NCI-H1694 treated with DMSO at 0.1 percent for 48 hours (cell line): ENCODE measurements around the gene COQ4.
"Not testable (repeated sequence)": the region's sequence is repeated elsewhere in the genome, so short reads cannot be mapped to it uniquely, and the experiment has no call there.

Source experiments
- DNase-seq: peaks from one replicate; lab custom pipeline; 2025; lab: John Stamatoyannopoulos, UW

Gene COQ4

GRCh38 chr9:128322404-128323211 is at the start of gene COQ4, which contains the start of gene TRUB2:
Gene COQ4, plus strand, starts transcription at chr9:128322839. Its CDS starts 20 bp downstream, at chr9:128322859.
Gene TRUB2, minus strand, starts transcription at chr9:128322447. Its CDS starts 39 bp downstream, at chr9:128322408.
- peak; percentile 89 for DNase-seq

- DNase-seq: no peak
Observed at GRCh38 chr9:128274245-128274644, 48.4 kb upstream of the COQ4 start.

GRCh38 chr9:128275198-128276007 is 47.2 kb upstream of the COQ4 start, which contains the start of gene GOLGA2:
Gene GOLGA2, minus strand, starts transcription at chr9:128276007. Its CDS starts 31 bp downstream, at chr9:128275976.
- DNase-seq: no peak

- DNase-seq: peak; percentile 97
Observed at GRCh38 chr9:128276008-128276573, 46.5 kb upstream of the COQ4 start, which contains the start of gene SWI5. Gene SWI5, plus strand, starts transcription at chr9:128276276.

- no peak for DNase-seq
Observed at GRCh38 chr9:128276574-128277270, 45.9 kb upstream of the COQ4 start.

- not testable (repeated sequence) for DNase-seq
Observed at GRCh38 chr9:128279088-128280073, 43.3 kb upstream of the COQ4 start.

- no peak for DNase-seq
Observed at GRCh38 chr9:128280084-128280622, 42.5 kb upstream of the COQ4 start.

GRCh38 chr9:128282500-128282899 is 40.1 kb upstream of the COQ4 start:
- DNase-seq: no peak

- no peak for DNase-seq
Observed at GRCh38 chr9:128285033-128285784, 37.4 kb upstream of the COQ4 start.

GRCh38 chr9:128286440-128286839 is 36.2 kb upstream of the COQ4 start:
- no peak for DNase-seq

- no peak for DNase-seq
Observed at GRCh38 chr9:128288273-128289004, 34.2 kb upstream of the COQ4 start.

GRCh38 chr9:128292009-128292408 is 30.6 kb upstream of the COQ4 start:
- DNase-seq: no peak

- no peak for DNase-seq
Observed at GRCh38 chr9:128293091-128293490, 29.5 kb upstream of the COQ4 start.

- no peak for DNase-seq
Observed at GRCh38 chr9:128294142-128294541, 28.5 kb upstream of the COQ4 start.

- DNase-seq: no peak
Observed at GRCh38 chr9:128296340-128297220, 26.1 kb upstream of the COQ4 start.

GRCh38 chr9:128297221-128297773 is 25.3 kb upstream of the COQ4 start:
- DNase-seq: no peak
